C4-2B (cell line): ENCODE data around the gene FRAS1.

Experiments used
- CTCF ChIP-seq: fragments of 450-650 bp; conservative IDR thresholded peaks from 2 replicates; pipeline ENCODE4 v1.5.1; 2017; ENCODE audit warnings: mild to moderate bottlenecking
- ZFX ChIP-seq: fragments of 450-650 bp; IDR thresholded peaks from 2 replicates; pipeline ENCODE4 v1.6.1; 2017

GRCh38 chr4:78207541-78207940 lies 150.4 kb downstream of the FRAS1 start:
- TF ChIP-seq CTCF (no peak), ZFX (no peak)
